NOMO-1 (cell line): ENCODE measurements around the gene FBXW9.
"Not testable (repeated sequence)": the region's sequence is repeated elsewhere in the genome, so short reads cannot be mapped to it uniquely, and the experiment has no call there.

ENCODE experiments used
- DNase-seq, 2 experiments: peaks; one replicate each; lab custom pipeline; 2025; ENCODE audit not compliant: unreplicated experiment in 2 of 2; lab: John Stamatoyannopoulos, UW

The FBXW9 gene

GRCh38 chr19:12660980-12661379 lies 35.5 kb downstream of the FBXW9 start:
- DNase-seq: no peak

GRCh38 chr19:12657966-12658365 lies 38.5 kb downstream of the FBXW9 start:
- no peak for DNase-seq

GRCh38 chr19:12656899-12657571 lies 39.4 kb downstream of the FBXW9 start:
- no peak for DNase-seq

- DNase-seq: no peak
These were observed 40.9 kb downstream of the FBXW9 start for GRCh38 chr19:12655546-12655945.

- DNase-seq: no peak
These were observed 44.2 kb downstream of the FBXW9 start for GRCh38 chr19:12652219-12652618.

- DNase-seq: no peak
These were observed 46.5 kb downstream of the FBXW9 start for GRCh38 chr19:12649941-12650340.

- DNase-seq: no peak
These were observed 48.3 kb downstream of the FBXW9 start for GRCh38 chr19:12648088-12648487.

- DNase-seq: no peak
These were observed 48.9 kb downstream of the FBXW9 start for GRCh38 chr19:12647490-12648071.

- DNase-seq: no peak
These were observed 49.4 kb downstream of the FBXW9 start for GRCh38 chr19:12647047-12647446.

GRCh38 chr19:12646551-12646950 lies 49.9 kb downstream of the FBXW9 start:
- DNase-seq: no peak

- DNase-seq: not testable (repeated sequence)
These were observed 52.7 kb downstream of the FBXW9 start for GRCh38 chr19:12643716-12644115.

- no peak for DNase-seq
These were observed 53.9 kb downstream of the FBXW9 start for GRCh38 chr19:12642506-12642905.

GRCh38 chr19:12641456-12641855 lies 55.0 kb downstream of the FBXW9 start:
- no peak for DNase-seq

- DNase-seq: peak; percentile 78 to 81
These were observed 56.4 kb downstream of the FBXW9 start for GRCh38 chr19:12639901-12640613.
